ENCODE results near the gene EIF3L. TPM values are rescaled to one million over a fixed set of nuclear protein-coding genes. Genes with fewer than 3 reads are reported as not detected.

EIF3L gene
- total and polyA plus RNA-seq, 8 donors, result 310 to 1,258 (median 1,142) TPM

DNA sequence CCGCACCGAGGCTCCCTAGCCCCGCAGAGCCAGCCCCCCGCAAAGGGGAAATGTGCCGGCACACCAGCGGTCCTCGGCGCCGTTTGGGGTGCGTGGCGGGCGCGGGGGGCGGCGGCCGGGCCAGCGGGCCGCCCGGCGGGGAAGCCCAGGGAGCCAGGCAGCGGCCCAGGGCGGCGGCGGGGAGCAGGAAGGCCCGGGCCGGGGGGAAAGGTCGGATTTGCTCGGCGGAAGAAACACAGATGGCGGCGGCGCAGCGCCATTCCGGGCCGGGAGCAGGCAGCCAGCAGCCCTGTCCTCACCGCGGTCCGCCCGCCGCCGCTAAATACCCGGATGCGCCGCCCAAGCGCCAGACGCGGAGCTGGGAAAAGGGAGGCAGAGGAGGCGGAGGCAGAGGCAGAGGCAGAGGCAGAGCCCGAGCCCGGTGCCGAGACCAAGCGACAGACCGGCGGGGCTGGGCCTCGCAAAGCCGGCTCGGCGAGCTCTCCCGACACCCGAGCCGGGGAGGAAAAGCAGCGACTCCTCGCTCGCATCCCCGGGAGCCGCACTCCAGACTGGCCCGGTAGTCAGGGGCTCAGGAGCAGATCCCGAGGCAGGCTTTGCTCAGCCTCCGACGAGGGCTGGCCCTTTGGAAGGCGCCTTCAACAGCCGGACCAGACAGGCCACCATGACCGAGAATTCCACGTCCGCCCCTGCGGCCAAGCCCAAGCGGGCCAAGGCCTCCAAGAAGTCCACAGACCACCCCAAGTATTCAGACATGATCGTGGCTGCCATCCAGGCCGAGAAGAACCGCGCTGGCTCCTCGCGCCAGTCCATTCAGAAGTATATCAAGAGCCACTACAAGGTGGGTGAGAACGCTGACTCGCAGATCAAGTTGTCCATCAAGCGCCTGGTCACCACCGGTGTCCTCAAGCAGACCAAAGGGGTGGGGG lies 44.1 kb upstream of the EIF3L start:
- DNase-seq (peak; percentile 89 to 96 (median 92)), ATAC-seq (peak; percentile 60)
- TF ChIP-seq, protein P1, sequence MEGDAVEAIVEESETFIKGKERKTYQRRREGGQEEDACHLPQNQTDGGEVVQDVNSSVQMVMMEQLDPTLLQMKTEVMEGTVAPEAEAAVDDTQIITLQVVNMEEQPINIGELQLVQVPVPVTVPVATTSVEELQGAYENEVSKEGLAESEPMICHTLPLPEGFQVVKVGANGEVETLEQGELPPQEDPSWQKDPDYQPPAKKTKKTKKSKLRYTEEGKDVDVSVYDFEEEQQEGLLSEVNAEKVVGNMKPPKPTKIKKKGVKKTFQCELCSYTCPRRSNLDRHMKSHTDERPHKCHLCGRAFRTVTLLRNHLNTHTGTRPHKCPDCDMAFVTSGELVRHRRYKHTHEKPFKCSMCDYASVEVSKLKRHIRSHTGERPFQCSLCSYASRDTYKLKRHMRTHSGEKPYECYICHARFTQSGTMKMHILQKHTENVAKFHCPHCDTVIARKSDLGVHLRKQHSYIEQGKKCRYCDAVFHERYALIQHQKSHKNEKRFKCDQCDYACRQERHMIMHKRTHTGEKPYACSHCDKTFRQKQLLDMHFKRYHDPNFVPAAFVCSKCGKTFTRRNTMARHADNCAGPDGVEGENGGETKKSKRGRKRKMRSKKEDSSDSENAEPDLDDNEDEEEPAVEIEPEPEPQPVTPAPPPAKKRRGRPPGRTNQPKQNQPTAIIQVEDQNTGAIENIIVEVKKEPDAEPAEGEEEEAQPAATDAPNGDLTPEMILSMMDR (IDR thresholded peaks at IDR 0.05), result no peak
- Histone ChIP-seq H3K27me3 (peaks cover 0 to 69% of the 10 kb centered on the region in 2 donors), H3K9me3 (no peaks in the 10 kb centered on the region), H3K4me3 (peak overlapping the region; percentile 56 to 59), H3K4me1 (peaks cover 15 to 69% of the 10 kb centered on the region in 2 donors), H3K36me3 (no peaks in the 10 kb centered on the region), H3K27ac (peak overlapping the region; percentile 78 to 84)
- intact Hi-C loops (cut with DNase I), result no loop called here

DNA sequence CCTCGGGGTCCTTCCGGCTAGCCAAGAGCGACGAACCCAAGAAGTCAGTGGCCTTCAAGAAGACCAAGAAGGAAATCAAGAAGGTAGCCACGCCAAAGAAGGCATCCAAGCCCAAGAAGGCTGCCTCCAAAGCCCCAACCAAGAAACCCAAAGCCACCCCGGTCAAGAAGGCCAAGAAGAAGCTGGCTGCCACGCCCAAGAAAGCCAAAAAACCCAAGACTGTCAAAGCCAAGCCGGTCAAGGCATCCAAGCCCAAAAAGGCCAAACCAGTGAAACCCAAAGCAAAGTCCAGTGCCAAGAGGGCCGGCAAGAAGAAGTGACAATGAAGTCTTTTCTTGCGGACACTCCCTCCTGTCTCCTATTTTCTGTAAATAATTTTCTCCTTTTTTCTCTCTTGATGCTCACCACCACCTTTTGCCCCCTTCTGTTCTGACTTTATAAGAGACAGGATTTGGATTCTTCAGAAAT lies 43.4 kb upstream of the EIF3L start:
- Histone ChIP-seq H3K4me1 (peaks cover 15 to 69% of the 10 kb centered on the region in 2 donors), H3K27me3 (peaks cover 0 to 69% of the 10 kb centered on the region in 2 donors), H3K4me3 (peak overlapping the region; percentile 56 to 59), H3K27ac (peak overlapping the region; percentile 78 to 84), H3K9me3 (no peaks in the 10 kb centered on the region), H3K36me3 (no peaks in the 10 kb centered on the region)
- ATAC-seq (no peak), DNase-seq (no peak)
- TF ChIP-seq, protein P1 (IDR thresholded peaks at IDR 0.05), result no peak
- intact Hi-C loops (cut with DNase I), result no loop called here

DNA sequence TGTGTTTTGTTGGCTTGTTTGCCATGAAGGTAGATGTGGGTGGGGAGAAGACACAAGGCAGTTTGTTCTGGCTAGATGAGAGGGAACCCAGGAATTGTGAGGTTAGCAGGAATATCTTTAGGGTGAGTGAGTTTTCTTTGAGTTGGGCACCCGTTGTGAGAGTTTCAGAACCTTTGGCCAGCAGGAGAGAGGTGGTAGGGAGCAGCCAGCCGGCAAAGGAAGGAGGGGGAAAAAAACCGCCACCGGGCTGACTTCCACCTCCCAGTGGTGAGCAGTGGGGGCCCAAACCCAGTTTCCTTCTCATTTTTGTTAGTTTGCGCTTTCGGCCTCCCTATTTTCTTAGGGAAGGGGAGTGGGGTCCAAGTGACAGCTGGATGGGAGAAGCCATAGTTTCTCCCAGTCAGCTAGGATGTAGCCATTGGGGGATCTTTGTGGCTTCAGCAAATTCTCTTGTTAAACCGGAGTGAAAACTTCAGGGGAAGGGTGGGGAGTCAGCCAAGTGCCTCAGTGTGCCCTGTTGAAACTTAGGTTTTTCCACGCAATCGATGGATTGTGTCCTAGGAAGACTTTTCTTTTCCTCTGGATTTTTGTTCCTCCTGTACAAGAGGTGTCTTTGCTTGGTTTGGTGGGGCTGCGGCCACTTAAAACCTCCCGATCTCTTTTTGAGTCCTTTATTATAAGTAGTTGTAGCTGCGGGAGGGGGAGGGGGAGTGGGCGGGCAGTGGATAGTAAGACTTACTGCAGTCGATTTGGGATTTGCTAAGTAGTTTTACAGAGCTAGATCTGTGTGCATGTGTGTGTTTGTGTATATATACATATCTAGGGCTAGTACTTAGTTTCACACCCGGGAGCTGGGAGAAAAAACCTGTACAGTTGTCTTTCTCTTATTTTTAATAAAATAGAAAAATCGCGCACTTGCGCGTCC lies 42.5 kb upstream of the EIF3L start:
- peak overlapping the region; percentile 67 to 78 for H3K27ac ChIP-seq
- H3K4me1 ChIP-seq, result peaks cover 15 to 69% of the 10 kb centered on the region in 2 donors
- TF ChIP-seq, protein P1 (IDR thresholded peaks at IDR 0.05), result no peak
- H3K27me3 ChIP-seq, result peaks cover 0 to 68% of the 10 kb centered on the region in 2 donors
- no peaks in the 10 kb centered on the region for H3K9me3 ChIP-seq
- peak in 1 of 4 donors; percentile 23 for DNase-seq
- H3K36me3 ChIP-seq, result no peaks in the 10 kb centered on the region
- ATAC-seq, result peak; percentile 10
- peak overlapping the region; percentile 56 to 59 for H3K4me3 ChIP-seq
- intact Hi-C loops (cut with DNase I), result no loop called here

DNA sequence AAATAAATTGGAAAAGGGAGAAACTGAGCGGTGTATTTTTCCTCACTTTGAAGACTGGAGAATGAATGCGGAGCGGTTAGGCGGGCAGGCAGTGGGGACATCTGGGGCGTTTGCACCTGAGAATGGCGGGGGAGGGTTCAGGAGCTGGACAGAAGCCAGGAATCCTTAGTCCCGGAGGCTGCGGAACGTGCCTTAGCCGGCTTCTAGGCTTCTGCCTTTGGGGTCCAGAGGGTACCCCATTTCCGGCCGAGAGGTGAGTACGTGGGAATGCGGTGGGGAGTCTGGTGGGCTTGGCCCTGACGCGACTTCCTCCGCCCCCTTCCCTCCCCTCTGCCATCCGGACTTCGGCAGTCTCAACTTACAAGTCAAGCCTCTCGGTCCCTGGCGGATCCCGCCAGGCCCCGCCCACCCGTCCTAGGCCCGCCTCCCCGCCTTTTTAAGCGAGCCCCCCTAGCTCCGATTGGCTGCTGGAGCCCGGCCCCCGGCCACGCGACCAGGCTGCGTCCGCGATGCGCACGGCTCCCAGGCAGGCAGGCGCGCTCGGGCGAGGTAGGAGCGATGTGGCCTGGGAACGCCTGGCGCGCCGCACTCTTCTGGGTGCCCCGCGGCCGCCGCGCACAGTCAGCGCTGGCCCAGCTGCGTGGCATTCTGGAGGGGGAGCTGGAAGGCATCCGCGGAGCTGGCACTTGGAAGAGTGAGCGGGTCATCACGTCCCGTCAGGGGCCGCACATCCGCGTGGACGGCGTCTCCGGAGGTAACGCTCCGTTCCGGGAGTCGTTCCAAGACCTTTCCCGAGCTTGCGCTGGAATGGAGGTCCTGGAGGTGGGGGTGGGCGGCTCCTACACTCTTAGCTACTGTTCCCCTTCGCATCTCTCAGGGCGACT lies 41.6 kb upstream of the EIF3L start, which contains the start of gene GCAT:
Gene GCAT, plus strand, starts transcription at position 525 of the 884 bp plus-strand sequence. Its CDS starts 34 bp downstream, at position 559.
- ATAC-seq (peak; percentile 89), DNase-seq (peak; percentile 95 to 99 (median 97))
- Histone ChIP-seq H3K36me3 (no peaks in the 10 kb centered on the region), H3K4me1 (peaks cover 12 to 60% of the 10 kb centered on the region in 2 donors), H3K27ac (peak within 1 kb of the TSS; percentile 28 to 67), H3K27me3 (peaks cover 0 to 59% of the 10 kb centered on the region in 2 donors), H3K4me3 (peak within 1 kb of the TSS; percentile 56 to 59), H3K9me3 (no peaks in the 10 kb centered on the region)
- TF ChIP-seq, protein P1 (IDR thresholded peaks at IDR 0.05), result no peak
- intact Hi-C loops (cut with DNase I), result no loop called here
